Inferior parietal cortex (tissue), 1 donor: ENCODE results near the gene UVSSA.
"Not testable (repeated sequence)": the region's sequence is repeated elsewhere in the genome, so short reads cannot be mapped to it uniquely, and the experiment has no call there.

Experiments used
- DNase-seq: peaks from one replicate; pipeline ENCODE4 v3.0.0-alpha.2; 2016; ENCODE audit errors: extremely low spot score

UVSSA gene

GRCh38 chr4:1364217-1364616 is 17.2 kb downstream of the UVSSA start:
- DNase-seq = no peak

- no peak for DNase-seq
Observed at GRCh38 chr4:1364748-1365147, 17.7 kb downstream of the UVSSA start.

GRCh38 chr4:1365271-1366178 is 18.5 kb downstream of the UVSSA start:
- no peak for DNase-seq

GRCh38 chr4:1366371-1367229 is 19.6 kb downstream of the UVSSA start:
- no peak for DNase-seq

GRCh38 chr4:1367230-1367935 is 20.4 kb downstream of the UVSSA start:
- no peak for DNase-seq

- DNase-seq = no peak
Observed at GRCh38 chr4:1367936-1368289, 20.9 kb downstream of the UVSSA start.

GRCh38 chr4:1368421-1369090 is 21.5 kb downstream of the UVSSA start:
- DNase-seq = no peak

- no peak for DNase-seq
Observed at GRCh38 chr4:1369091-1369450, 22.1 kb downstream of the UVSSA start.

- no peak for DNase-seq
Observed at GRCh38 chr4:1369479-1370079, 22.6 kb downstream of the UVSSA start.

GRCh38 chr4:1370321-1371124 is 23.5 kb downstream of the UVSSA start:
- DNase-seq = no peak

GRCh38 chr4:1371176-1372165 is 24.5 kb downstream of the UVSSA start:
- no peak for DNase-seq

GRCh38 chr4:1372576-1372975 is 25.6 kb downstream of the UVSSA start:
- not testable (repeated sequence) for DNase-seq

GRCh38 chr4:1373892-1374705 is 27.1 kb downstream of the UVSSA start:
- no peak for DNase-seq

- no peak for DNase-seq
Observed at GRCh38 chr4:1374706-1375045, 27.7 kb downstream of the UVSSA start.

GRCh38 chr4:1375051-1375721 is 28.2 kb downstream of the UVSSA start:
- DNase-seq = no peak

- no peak for DNase-seq
Observed at GRCh38 chr4:1375761-1376322, 28.8 kb downstream of the UVSSA start.

GRCh38 chr4:1376391-1376840 is 29.4 kb downstream of the UVSSA start:
- DNase-seq = no peak
